Upper lobe of left lung (tissue), 4 donors: ENCODE data around the gene TNNC1.

Experiments used
- CTCF ChIP-seq, 6 experiments: fragments of 450-650 bp in 4 of 6; fragments of 200-600 bp in 2 of 6; sonication (generic) in 2 of 6; IDR thresholded peaks; one replicate each; pipeline ENCODE4 v1.5.1; 2016 to 2019; ENCODE audit warnings: antibody characterized with exemption in 6 of 6
- POLR2AphosphoS5 ChIP-seq, 2 donors: sonication (generic); formaldehyde crosslinking; IDR thresholded peaks; one replicate each; pipeline ENCODE4 v1.5.1; 2017; ENCODE audit warnings: antibody characterized with exemption in 2 of 2

GRCh38 chr3:52458770-52459545, 5.1 kb upstream of the TNNC1 start:
- TF ChIP-seq CTCF (IDR thresholded peaks at IDR 0.05) (no peak), POLR2AphosphoS5 (IDR thresholded peaks at IDR 0.05) (no peak)
